Astrocyte (in vitro differentiated cells and primary cell): ENCODE results near the gene BCHE.

Source experiments
- EZH2 ChIP-seq: IDR thresholded peaks from 2 replicates; pipeline ENCODE4 v1.6.1; 2012; ENCODE audit warnings: mild to moderate bottlenecking, low read length, inconsistent platforms; ENCODE audit not compliant: insufficient read depth
- TF ChIP-seq, protein P1 (sequence below): IDR thresholded peaks from 2 replicates; pipeline ENCODE4 v1.5.1; 2011; ENCODE audit warnings: low read depth, mild to moderate bottlenecking, inconsistent platforms, low read length, moderate library complexity; ENCODE audit not compliant: insufficient read depth

DNA sequence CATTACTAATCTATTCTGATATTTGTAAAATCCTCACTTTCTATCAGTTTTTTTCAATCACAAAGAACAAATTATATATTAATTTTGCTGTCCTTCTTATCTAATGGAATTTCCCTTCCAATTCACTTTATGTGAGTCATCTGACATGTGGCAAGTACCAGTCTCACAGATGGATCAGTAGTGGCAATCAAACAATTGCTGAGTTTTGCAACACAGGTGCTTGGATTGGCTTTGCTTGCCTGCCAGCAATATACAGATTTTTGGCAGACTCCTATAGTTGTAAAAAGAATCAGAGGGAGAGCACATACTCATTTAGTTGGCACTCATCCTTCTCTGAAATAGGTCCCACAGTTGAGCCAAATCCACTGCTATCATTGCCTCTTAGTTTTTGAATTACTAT lies 83.7 kb downstream of the BCHE start:
- TF ChIP-seq, protein P1, sequence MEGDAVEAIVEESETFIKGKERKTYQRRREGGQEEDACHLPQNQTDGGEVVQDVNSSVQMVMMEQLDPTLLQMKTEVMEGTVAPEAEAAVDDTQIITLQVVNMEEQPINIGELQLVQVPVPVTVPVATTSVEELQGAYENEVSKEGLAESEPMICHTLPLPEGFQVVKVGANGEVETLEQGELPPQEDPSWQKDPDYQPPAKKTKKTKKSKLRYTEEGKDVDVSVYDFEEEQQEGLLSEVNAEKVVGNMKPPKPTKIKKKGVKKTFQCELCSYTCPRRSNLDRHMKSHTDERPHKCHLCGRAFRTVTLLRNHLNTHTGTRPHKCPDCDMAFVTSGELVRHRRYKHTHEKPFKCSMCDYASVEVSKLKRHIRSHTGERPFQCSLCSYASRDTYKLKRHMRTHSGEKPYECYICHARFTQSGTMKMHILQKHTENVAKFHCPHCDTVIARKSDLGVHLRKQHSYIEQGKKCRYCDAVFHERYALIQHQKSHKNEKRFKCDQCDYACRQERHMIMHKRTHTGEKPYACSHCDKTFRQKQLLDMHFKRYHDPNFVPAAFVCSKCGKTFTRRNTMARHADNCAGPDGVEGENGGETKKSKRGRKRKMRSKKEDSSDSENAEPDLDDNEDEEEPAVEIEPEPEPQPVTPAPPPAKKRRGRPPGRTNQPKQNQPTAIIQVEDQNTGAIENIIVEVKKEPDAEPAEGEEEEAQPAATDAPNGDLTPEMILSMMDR, result no peak
- TF ChIP-seq EZH2, result no peak
